Left hindlimb (tissue), 1 donor: Measurements from ENCODE around the gene PTPN14.

Source experiments
- DNase-seq: peaks from one replicate; pipeline ENCODE4 v3.0.0-alpha.2; 2018

Gene PTPN14

DNA sequence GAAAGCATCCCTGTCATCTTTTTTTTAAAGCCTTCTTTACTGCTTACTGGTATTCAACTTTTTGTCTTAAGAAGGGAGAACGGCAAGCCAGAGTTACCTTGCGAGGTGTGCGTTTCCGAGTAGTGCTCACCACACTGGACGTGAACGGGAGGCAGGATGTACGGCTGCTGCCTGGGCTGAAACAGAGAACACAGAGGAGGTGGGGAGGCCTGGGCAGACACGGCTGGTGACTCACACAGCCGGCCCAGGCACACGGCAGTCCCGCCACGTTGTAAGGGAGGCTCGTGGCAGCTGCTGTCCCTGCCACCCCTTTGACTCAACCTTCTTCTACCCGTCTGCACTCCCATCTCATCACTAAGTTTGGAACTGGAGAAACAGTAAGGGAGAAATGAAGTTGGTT lies 164.7 kb downstream of the PTPN14 start:
- DNase-seq, result no peak

DNA sequence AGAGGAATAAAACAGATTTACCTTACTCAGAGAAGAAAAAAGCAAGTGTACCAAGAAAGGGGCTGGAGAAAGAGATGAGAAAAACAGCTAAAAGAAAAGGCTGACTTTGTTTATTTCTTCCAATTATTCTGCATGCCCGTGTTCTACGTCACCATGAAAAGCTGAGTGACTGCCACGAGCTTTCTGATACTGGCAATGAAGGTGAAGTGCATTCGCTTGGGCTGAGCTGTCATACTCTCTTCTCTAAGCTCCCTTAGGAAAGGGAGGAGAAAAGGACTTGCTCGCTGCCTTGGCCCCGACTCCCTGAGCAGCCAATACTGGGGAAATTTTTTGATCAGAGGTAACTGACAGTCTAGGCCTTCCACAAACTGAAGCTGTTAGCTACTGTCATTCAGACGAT lies 165.1 kb downstream of the PTPN14 start:
- no peak for DNase-seq

DNA sequence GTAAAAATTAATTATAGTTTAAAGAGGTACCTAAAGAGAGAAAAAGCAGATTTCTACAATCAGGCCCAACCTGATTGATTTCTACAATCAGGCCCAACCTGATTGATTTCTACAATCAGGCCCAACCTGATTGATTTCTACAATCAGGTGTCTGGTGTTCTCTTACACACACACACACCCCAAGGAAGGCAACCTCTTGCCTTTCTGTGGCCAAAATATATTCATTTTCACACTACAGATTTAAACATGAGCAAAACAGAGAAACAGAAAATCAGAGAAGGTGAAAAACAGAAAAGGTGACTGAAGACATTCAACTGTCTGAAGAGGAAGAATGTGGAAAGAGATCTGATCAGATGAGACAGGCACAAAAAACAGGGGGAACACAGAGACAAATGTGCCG lies 166.0 kb downstream of the PTPN14 start:
- no peak for DNase-seq

DNA sequence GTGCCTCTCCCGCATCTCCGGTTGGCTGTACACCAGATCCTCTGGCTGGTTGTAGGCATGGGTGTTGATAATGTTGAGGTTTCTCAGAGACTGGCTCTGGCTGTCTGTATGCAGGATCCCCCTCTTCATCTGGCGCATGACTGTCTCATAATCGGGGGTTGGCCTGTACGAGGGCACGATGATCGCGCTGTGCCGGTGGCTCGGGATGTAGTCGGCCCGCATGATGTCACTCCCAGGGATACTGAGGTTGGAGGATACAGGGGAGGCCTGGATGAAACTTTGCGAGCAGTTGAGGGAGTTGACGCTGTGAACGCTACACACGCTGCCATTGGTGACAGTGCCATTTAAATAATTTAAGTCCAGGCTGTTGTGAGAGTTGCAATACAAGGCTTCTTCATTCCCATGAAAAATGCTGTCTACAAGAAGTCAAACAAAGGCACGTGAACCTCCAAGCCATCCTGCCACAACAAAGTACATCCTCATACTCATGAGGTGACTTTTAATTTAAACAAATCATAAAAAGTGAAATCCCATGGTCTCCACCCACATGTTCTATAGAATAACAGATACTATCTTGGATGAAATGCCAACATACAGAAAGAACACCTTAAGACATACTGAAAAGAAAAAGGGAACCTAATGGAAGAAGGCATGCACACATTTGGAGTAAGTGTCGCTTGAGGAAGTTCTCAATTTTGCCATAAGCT lies 166.9 kb downstream of the PTPN14 start:
- DNase-seq, result no peak

DNA sequence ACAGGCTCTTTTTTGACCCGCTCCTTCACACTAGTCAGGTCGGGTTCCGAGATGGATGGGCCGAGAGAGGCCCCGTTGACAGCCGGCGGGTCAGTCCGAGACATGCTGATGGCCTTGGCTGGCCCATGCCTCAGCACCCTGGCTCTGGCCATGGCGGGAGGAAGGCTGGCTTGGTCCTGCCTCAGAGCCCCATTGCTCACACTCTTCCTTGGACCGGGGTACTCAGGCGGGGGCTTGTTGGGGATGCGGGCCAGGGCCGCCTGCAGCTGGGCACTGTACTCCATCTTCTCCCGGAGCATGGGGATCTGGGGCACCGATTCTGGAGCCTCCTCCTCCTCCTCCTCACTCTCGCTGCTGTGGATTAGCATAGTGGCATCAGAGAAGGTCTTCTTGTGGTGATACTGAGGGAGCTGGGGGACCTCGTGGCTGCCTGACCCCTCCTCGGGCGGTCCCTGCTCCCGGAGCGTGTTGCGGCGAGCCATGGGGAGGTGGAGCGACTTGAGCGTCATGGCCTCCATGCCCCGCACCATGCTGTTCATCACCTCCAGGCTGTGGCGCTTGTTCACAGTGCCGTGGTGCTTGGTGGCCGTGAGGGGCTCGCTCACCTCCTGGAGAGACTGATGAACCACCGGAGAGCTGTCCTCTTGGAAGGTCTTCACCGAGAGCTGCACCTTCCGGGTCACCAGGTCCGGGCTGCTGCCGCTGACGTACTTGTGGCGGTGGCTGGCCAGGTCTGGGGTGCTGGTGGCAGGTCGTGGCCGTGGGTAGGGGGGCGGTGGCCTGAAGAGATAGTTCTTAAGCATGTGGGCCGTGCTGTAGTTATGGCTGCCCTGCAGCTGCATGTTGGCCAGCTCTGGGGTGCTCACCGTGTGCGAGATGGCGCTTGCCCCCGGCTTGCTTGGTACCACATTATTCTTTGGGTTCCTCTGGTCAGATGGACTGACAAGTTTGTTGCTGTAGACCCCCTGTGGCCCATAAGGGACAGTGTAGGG lies 167.7 kb downstream of the PTPN14 start:
- no peak for DNase-seq

DNA sequence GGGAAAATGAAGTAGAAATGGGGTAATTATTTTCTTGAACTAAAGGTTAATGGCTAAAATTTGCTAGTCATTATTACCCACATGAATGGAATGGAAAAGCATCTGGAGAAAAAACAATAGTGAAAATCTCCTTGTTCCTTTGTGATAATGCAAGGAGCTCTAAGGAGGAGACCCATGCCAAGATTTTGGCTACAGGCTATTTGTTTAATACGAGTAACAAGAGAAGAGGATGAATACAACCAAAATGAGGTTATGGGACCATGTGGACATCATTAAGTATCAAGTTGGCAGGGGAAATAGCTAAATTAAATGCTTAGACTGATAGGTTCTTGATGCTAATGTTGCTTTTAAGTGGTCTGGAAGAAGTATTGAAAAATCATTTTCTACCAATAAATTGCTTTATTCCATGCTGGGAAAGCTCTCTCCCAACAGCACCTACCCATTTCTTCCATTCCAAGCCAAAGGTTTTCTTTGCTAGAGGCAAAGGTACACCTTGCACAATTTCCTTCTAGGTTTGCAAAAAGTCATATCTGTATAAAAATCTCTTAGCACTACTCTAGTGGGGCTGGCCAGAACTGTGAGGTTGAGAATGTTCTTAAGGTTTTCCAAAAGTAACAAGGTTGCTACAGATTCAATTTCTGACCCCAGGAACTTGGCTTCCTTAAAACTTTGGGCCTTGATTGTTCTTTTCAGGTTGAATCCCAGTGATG lies 170.3 kb downstream of the PTPN14 start:
- no peak for DNase-seq

DNA sequence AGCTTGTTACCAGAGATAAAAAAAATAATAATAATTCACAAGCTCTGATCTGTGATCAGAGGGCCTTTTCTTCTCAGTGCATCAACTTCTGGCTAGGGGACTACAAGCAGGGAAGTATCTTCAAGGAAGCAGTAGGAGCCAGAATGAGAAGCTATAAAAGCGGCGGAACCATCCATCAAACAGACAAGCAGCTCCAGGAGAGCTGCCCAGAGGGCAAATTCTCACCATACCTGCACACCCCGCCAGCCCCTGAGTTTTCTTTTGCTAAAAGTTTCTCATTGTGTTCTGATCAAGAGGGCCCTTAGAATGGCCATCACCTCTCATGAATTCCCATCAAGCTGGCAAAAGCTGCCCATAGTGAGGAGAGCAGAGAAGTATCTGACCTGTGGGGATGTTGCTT lies 171.0 kb downstream of the PTPN14 start:
- DNase-seq, result no peak

DNA sequence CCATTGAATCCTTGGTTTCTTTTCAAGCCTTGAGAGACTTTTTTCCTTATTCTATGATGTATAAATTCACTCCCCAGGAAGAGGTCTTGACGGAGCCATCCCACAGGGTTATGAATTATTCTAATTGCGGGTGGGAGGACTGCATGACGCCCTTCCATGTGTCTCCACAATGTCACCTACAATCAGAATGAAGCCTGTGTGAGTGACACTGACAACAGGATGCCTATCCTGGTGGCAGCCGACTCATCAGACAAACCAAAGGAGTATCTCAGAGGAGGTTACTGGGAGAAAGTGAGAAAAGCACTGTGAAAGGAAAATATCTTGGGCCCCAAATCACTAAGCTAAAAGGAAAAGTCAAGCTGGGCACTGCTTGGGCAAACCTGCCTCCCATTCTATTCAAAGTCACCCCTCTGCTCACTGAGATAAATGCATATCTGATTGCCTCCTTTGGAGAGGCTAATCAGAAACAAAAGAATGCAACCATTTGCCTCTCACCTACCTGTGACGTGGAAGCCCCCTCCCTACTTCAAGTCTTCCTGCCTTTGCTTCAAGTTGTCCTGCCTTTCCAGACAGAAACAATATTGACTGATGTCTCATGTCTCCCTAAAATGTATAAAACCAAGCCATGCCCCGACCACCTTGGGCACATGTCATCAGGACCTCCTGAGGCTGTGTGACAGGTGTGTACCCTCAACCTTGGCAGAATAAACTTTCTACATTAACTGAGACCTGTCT lies 172.0 kb downstream of the PTPN14 start:
- no peak for DNase-seq

DNA sequence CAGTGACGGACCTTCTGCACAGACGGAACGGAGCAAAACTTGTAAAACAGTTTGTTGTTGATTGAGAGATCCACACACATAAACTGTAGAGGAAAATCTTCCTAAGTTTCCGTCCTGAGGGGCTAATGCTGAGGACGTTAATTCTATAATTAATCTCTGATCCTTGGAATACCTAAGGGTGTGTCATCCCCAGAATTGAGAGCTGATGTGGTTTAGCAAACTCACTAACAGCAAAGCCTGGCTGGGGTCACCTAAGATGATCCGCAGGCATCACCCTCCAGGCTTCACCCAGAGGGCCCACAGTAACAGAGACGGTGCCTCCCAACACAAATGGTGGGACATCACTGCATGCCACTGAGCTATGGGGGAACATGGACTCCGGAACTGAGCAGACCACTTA lies 172.9 kb downstream of the PTPN14 start:
- no peak for DNase-seq

DNA sequence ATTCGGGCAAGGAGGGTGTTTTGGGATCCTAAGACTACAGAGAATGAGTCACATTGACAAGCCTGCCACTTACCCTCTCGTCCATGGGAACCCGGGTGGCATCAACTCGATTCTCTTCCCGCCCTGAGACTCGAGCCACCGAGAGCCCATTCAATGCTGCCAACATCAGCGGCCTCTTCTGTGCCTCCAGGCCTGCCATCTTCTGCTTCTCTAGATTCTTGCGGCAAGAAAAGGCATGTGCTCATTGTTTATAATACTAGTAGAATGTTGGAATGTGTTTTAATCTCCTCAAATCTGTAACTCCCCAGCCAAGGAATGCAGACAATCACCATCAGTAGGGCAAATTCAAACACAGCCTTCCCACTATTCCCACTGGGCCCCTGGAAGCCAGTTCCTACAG lies 173.5 kb downstream of the PTPN14 start:
- DNase-seq, result no peak

DNA sequence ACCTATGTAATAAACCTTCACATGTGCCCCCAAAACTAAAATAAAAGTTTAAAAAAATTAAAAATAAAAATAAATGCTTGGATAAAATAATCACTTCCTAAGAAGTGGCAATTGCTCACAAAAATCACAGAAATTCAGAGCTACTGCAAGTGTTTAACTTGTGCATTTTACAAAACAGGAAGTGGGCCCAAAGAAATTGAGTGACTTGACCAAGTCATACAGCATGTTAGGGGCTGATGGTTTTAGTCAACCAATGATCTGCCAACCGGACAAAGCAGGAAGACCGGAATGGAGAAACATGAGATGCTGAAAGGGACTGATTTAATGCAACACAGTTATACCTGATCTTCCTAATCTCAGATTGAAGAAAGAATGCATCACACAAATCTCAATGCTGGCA lies 173.9 kb downstream of the PTPN14 start:
- no peak for DNase-seq

DNA sequence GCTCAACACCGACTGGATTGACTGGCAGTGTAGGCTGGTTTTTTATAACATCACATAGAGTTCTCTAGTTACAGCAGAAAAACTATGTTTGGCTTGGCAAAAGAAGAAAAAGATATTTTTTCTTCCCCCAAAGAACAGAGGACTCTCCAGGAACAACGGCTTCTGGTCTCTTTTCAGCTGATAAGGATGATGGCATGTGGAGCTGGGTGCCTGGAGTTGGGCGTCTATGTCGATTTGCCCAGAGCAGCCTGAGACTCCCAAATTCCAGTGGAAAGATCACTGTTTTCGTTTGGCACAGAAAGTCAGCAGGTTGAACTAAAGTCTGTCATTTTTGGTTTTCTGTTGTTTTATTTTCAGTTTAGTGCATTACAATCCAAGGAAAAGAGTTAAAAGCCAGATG lies 179.3 kb downstream of the PTPN14 start:
- DNase-seq, result no peak

DNA sequence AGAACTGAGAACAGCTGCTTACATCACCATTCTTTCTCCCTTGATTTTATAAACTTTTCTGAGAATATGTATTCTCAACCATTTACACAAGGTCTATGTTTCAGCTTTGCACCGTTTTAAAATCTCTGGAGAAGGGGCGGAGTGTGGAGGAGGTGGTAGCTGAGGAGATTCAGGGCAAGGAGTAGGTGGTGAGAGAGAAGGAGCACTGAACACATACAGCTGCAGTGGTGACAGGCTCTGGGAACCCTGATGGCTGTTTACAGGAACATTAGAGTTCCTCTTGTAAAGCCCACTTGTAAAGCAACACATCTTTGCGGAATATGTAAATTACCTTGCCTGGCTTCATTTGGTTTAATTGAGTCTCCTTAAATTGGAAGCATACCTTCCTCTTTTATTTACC lies 180.8 kb downstream of the PTPN14 start:
- DNase-seq, result no peak

DNA sequence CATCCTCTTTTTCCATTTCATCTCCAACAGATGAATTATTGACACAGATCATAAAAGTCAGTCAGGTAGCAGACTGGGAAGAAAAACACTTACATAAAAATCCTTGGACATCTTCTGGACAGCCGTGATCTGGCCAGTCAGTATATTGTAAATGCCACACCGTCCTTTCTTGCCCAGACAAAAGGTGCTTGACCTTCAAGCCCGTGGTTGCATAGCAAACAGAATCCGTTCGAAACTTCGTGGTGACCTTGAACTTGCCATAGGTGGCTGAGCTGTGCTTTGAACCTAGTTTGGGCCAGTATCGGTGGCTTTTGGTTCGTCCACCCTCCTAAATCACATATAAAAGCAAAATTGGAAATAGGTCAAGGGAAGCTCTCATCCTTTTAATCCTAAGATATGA lies 182.0 kb downstream of the PTPN14 start:
- no peak for DNase-seq

DNA sequence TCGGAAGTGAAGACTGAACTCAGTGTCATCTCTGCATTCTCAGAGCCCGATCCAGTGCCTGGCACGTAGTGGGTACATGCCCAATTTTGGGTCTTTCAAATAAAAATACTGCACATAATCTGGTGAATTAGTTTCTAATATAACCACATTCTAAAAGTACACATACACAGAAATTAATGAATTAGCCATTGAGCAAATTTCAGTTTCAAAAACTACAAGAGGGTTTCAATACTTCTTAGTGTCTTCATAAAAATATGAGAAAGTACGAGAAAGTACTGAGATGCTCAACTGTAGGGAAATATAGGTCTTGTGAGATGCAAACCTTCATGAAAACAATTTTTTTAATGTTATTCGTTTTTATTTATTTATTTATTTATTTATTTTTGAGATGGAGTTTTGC lies 183.6 kb downstream of the PTPN14 start:
- DNase-seq, result no peak

DNA sequence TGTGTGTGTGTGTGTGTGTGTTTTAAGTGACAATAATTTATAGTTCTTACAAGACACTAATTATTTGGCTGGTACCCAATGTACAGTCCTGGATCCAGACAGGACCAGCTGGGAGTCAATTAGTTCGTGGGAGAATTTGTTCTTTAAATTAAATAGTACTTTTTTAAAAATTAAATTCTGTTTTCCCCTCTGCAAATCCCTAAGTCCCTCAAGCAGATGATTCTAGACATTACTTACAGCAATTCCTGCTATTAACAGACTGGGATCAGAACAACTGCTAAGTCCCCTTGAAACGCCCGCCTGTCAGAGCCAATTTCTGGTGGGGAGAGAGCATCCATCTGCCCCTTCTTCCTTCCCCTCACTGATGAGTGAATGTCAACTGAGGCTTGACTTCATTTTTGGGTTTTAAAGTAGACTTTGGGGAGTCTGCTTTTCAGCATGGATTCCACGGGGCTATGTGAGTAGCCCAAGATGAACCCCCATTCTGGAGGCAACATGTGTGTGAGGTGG lies 186.6 kb downstream of the PTPN14 start:
- no peak for DNase-seq

DNA sequence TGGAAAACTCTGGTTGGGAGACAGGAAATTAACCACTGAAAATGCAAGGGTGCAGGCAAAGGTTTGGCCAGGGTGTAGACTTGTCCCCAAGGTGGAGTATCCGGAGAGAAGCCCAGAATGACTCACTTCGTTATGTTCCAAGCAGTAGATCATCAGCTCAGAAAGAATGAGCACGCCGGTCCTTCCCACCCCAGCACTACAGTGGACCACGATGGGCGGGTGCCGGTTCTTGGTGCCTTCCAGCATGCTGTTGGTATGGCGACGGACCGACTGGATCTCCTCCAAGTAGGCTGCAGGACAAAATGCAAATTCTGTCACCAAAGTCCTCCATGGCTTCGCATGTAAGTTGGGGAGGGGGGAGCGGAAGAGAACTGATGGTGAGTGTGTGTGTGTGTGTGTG lies 187.0 kb downstream of the PTPN14 start:
- peak; percentile 62 for DNase-seq

DNA sequence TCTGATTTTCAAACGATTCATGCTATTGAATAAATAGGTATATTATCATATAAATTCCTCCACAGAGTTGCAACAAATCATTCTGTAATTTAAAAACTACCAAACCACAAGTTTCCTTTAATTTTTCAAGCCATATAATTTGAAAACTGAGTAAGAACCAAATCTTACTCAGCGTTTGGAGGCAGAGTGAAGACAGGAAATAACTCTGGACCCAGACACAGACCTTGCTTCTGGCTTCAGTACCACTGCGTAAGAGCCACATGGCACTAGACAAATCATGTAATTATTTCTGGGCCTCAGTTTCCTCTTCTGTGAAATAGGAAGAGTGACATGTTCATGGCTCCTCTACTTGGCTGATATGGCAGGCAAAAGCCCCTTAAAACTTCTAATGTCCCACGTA lies 188.0 kb downstream of the PTPN14 start:
- DNase-seq, result no peak

DNA sequence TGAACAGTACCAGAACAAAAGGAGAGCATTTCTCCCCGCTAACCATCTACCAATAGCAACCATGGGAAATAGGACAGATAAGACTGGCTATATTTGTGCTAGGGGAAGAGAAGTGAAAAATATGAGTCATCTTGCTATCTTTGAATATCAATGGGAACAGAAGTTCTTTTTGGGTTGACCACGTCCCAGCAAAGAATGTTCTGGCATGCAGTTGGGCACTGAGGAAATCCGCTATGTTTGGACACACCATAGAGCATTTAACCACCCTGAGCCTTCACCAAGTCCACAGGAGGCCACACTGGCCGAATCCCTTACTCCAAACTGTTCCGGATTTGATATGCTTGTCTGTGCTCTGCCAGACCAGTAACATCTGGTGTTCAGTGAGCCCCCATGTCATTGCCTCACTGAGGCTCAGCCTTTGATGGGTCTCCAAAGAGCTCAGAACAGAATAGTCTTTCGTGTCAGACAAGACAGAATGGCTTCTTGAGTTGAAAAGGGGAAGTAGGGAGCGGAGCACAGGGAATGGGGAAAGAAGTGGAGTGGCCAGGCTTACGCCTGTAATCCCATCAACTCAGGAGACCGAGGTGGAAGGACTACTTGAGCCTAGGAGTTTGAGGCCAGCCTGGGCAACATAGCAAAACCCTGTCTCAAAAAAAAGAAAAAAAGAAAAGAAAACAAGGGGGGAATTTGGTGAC lies 189.1 kb downstream of the PTPN14 start:
- DNase-seq, result no peak

DNA sequence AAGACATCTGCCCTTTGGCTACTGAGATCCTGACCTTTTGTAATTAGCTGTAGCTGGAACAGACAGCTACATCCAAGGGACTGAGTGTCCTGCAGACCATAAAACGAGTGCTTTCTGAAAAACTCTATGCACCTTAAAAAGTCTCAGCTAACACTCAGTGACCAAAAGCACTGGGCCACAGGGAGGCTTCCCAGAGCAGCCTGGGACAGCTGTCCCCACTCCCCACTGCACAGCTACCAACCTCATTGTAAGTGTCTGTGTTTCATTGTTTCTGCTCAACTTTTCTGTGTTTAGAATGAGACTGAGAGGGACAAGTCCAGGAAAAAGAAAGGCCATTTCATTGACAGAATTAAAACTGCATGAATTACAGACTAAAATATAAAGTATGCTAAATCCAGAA lies 189.8 kb downstream of the PTPN14 start:
- DNase-seq, result no peak

DNA sequence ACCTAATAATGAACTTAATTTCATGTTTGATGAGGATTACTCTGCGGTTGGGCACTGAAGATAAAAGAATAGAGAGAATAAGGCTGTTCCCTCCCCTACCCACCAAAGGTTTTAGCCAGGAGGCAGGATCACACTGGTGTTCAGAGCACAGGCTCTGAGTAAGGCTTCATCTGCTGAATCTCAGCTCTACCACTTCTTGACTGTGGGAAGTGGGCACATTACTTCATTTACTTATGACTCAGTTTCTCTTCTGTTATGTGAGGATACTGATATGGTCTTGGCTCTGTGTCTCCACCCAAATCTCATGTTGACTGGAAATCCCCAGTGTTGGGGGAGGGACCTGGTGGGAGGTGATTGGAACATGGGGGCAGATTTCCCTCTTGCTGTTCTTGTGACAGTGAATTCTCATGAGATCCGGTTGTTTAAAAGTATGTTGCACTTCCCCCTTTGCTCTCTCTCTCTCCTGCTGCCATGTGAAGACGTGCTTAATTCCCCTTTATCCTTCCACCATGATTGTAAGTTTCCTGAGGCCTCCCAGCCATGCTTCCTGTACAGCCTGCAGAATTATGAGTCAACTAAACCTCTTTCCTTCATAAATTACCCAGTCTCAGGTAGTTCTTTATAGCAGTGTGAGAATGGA lies 190.8 kb downstream of the PTPN14 start:
- DNase-seq, result no peak

DNA sequence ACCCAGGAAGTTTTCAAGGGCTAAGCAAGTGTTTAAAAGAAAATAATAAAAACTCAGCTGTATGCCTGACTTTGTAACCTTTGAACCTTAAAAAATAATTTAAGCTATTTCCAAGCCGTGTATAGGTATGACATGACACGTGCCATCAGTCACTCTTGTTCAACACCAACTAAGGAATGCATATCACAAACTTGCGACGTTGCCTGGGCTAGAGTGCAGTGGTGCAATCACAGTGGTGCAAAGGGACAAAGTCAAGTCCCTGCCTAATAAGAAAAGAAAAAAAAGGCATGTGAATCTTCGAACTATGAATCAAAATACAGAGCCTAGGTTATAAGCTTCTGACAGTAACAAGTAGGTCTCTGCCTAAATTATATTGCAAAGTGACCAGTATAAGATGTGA lies 191.3 kb downstream of the PTPN14 start:
- DNase-seq, result no peak
